ENCODE results near the gene RBM33. TPM values are rescaled to one million over a fixed set of nuclear protein-coding genes. Genes with fewer than 3 reads are reported as not detected.

RBM33 gene
- total RNA-seq, 2 donors from 2014 or later: 56.9 to 60.2 TPM

- no peak for DNase-seq
- no peak overlapping the region for H3K9ac ChIP-seq (ENCODE audit: low read depth in 2 of 2, low read length in 2 of 2)
- no peaks in the 10 kb centered on the region for H3K27me3 ChIP-seq
- H3K27ac ChIP-seq: no peak overlapping the region
- peaks cover 8% of the 10 kb centered on the region for H3K36me3 ChIP-seq
- no peaks in the 10 kb centered on the region for H3K4me1 ChIP-seq
- no peaks in the 10 kb centered on the region for H3K9me3 ChIP-seq
- no peak overlapping the region for H3K4me3 ChIP-seq
- intact Hi-C loops (cut with DNase I): no loop called here
- no peak for TF ChIP-seq CTCF (IDR thresholded peaks at IDR 0.05)
These were observed 35.7 kb downstream of the RBM33 start for GRCh38 chr7:155680124-155680523.

GRCh38 chr7:155680864-155681263, 36.4 kb downstream of the RBM33 start:
- no peaks in the 10 kb centered on the region for H3K27me3 ChIP-seq
- no peaks in the 10 kb centered on the region for H3K9me3 ChIP-seq
- H3K4me1 ChIP-seq: no peaks in the 10 kb centered on the region
- H3K36me3 ChIP-seq: peaks cover 8% of the 10 kb centered on the region
- no peak for DNase-seq
- no peak for TF ChIP-seq CTCF (IDR thresholded peaks at IDR 0.05)
- no peak overlapping the region for H3K9ac ChIP-seq (ENCODE audit: low read depth in 2 of 2, low read length in 2 of 2)
- H3K27ac ChIP-seq: no peak overlapping the region
- intact Hi-C loops (cut with DNase I): no loop called here
- H3K4me3 ChIP-seq: no peak overlapping the region

DNA sequence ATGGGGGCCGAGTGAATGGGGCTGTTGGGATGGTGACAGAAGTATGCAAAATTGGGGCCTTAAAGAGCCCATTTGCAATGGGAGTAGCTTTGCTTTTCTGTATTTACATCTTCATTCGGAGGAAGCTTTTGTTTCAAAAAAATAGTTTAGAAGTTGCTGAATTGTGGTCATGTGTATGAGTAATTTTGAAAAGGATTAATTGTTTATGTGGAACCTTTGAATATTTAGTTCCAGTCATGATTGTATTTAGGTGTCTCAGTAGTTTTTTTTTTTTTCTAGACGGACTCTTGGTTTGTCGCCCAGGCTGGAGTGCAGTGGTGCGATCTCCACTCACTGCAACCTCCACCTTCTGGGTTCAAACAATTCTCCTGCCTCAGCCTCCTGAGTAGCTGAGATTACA, 37.2 kb downstream of the RBM33 start:
- H3K4me1 ChIP-seq: no peaks in the 10 kb centered on the region

DNA sequence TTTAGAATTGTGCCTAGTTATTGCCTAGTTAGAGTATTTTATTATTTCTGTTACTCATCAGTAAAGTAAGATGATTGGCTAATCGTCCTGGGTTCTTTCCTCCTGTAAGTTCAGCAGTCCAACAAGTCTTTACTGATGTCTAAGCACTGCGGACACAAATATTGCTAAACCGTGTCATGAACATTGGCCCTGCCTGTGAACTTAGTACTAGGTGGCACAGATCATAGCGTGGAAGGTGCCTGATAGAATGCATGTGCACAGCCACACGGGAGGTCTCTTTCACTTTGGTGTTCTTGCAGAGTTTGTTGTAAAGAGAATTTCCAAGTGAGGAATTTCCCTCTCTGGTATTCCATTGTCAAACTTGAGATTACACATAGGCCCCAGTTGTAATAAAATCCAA, 38.0 kb downstream of the RBM33 start:
- Histone ChIP-seq H3K4me3 (no peak overlapping the region), H3K9ac (ENCODE audit: low read depth in 2 of 2, low read length in 2 of 2) (no peak overlapping the region), H3K9me3 (no peaks in the 10 kb centered on the region), H3K4me1 (no peaks in the 10 kb centered on the region), H3K27me3 (no peaks in the 10 kb centered on the region), H3K36me3 (peaks cover 8% of the 10 kb centered on the region), H3K27ac (no peak overlapping the region)
- intact Hi-C loops (cut with DNase I): no loop called here
- no peak for TF ChIP-seq CTCF (IDR thresholded peaks at IDR 0.05)
- DNase-seq: no peak

More for the DNA sequence above, 37.2 kb downstream of the RBM33 start:
- Histone ChIP-seq H3K36me3 (peaks cover 8% of the 10 kb centered on the region), H3K9me3 (no peaks in the 10 kb centered on the region), H3K9ac (ENCODE audit: low read depth in 2 of 2, low read length in 2 of 2) (no peak overlapping the region), H3K4me3 (no peak overlapping the region), H3K27me3 (no peaks in the 10 kb centered on the region), H3K27ac (no peak overlapping the region)
- no peak for TF ChIP-seq CTCF (IDR thresholded peaks at IDR 0.05)
- intact Hi-C loops (cut with DNase I): no loop called here
- DNase-seq: no peak

- H3K36me3 ChIP-seq: peaks cover 8% of the 10 kb centered on the region
- no peaks in the 10 kb centered on the region for H3K9me3 ChIP-seq
- H3K4me3 ChIP-seq: no peak overlapping the region
- no peak overlapping the region for H3K9ac ChIP-seq (ENCODE audit: low read depth in 2 of 2, low read length in 2 of 2)
- intact Hi-C loops (cut with DNase I): no loop called here
- no peak for TF ChIP-seq CTCF (IDR thresholded peaks at IDR 0.05)
- H3K27ac ChIP-seq: no peak overlapping the region
- H3K4me1 ChIP-seq: no peaks in the 10 kb centered on the region
- no peaks in the 10 kb centered on the region for H3K27me3 ChIP-seq
- DNase-seq: no peak
These were observed 38.6 kb downstream of the RBM33 start for GRCh38 chr7:155683098-155683497.

DNA sequence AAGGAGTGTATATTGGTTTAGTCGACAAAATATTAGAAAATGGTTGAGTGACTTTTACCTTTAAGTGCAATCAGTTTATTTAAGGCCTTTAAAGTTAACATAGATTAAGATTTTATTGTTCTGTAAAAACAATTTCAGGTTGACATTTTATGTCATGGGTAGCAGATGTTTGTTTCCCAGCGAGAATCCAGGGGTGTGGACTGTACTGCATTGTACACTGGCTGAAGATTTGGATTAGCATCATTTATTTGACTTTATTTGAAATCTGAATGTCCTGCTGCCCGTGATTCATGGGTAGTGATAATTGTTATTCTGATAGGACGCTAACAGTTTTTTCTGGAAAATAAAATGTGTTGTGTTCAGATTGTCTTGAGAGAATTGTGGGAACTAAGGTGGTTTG, 39.3 kb downstream of the RBM33 start:
- no peak overlapping the region for H3K4me3 ChIP-seq
- no peaks in the 10 kb centered on the region for H3K27me3 ChIP-seq
- no peak overlapping the region for H3K9ac ChIP-seq (ENCODE audit: low read depth in 2 of 2, low read length in 2 of 2)
- H3K9me3 ChIP-seq: no peaks in the 10 kb centered on the region
- TF ChIP-seq CTCF (IDR thresholded peaks at IDR 0.05): no peak
- H3K36me3 ChIP-seq: peaks cover 8% of the 10 kb centered on the region
- intact Hi-C loops (cut with DNase I): no loop called here
- no peak for DNase-seq
- no peaks in the 10 kb centered on the region for H3K4me1 ChIP-seq
- H3K27ac ChIP-seq: no peak overlapping the region
